ENCODE data around the gene ARHGEF39.

The ARHGEF39 gene

DNA sequence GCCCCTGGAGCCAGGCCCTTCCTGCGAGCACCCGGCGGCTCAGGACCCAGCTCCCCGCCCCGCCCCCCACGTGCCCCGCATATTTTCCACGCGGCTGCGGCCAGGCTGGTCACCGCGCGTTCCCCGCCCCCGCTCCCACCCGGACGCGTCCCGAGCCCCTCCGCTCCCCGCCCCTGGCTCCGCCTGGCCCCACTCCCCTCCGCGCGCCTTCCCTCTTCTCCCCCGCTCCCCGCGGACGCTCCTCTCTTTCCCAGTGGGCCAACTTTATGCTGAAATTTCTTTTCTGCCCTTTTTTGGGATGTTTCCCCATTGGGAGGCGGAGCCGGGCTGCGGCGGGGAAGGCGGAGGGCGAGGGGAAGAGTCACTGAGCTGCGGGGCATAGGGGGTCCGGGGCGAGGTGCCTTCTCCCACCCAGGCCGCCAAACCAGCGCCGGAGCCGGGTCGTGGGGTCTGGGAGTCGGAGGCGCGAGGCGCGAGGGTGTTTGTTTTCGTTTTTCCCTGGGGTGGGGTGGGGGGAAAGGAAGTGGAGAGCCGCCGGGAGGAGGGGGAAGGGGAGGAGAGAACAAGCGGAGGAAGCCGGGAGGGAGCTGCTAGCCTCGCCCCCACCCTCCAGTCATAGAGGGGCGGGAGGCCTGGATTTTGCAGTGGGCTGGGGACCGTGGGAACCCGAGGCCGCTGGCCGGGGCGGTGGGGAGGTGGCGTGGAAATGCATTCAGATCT lies 25.8 kb upstream of the ARHGEF39 start:
- peak; percentile 74 for DNase-seq (ENCODE audit: extremely low read depth, low read depth)
- TF ChIP-seq, protein P1, sequence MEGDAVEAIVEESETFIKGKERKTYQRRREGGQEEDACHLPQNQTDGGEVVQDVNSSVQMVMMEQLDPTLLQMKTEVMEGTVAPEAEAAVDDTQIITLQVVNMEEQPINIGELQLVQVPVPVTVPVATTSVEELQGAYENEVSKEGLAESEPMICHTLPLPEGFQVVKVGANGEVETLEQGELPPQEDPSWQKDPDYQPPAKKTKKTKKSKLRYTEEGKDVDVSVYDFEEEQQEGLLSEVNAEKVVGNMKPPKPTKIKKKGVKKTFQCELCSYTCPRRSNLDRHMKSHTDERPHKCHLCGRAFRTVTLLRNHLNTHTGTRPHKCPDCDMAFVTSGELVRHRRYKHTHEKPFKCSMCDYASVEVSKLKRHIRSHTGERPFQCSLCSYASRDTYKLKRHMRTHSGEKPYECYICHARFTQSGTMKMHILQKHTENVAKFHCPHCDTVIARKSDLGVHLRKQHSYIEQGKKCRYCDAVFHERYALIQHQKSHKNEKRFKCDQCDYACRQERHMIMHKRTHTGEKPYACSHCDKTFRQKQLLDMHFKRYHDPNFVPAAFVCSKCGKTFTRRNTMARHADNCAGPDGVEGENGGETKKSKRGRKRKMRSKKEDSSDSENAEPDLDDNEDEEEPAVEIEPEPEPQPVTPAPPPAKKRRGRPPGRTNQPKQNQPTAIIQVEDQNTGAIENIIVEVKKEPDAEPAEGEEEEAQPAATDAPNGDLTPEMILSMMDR (IDR thresholded peaks at IDR 0.05; ENCODE audit: low read depth, low read length), result no peak

DNA sequence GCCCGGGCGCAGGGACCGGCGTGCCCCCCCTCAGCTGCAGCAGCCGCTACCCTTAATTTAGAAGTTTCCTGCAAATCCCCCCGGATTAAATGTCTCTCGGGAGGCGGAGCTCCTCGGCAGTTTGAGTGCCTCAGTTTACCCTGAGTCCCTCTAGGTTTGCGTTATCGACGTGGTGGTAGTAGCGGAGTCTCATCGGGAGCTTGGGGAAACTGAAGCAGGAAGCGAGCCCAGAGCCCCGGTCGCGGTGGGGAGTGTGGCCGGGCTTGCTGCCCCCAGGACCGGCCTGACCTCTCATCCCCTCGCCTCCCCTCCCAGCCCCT lies 25.3 kb upstream of the ARHGEF39 start:
- TF ChIP-seq, protein P1 (IDR thresholded peaks at IDR 0.05; ENCODE audit: low read depth, low read length), result no peak
- DNase-seq (ENCODE audit: extremely low read depth, low read depth), result no peak

DNA sequence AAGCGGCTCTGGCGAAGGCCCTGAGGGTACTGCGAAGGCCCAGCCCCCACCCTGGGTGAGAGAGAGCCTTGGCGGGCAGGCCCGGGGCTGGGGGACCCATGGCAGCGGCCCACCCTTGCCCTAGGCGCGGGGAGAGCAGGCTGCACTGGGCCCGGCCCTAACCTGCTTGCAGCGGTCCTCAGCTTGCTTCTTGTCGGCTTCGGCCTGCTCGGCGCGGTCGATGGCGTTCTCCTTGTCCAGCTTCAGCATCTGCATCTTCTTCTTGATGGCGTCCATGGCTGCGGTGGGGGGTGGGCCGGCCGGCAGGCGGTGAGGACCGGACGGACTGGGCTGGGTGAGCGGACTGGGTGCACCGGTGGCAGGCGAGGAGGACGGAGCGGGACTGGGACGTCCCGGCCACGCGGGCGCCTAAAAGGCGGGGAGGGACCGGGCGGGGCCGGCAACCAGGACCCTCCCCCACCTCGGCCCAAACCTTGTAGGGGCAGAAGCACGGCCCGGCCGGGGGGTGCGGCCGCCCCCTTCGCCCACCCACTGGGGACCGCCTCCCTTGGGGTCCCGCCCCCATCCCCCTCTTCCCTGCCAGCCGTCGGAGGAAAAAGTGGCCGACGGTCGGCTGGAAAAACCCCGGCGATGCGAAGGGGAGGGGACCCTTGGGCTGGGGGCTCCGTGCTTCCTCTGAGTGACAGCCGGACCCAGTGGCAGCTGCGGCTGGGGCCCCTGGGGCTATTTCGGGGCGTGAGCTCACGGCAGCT lies 24.7 kb upstream of the ARHGEF39 start, which contains the start of gene TPM2:
Gene TPM2 (minus strand): TSS at position 384 of the 752 bp plus-strand sequence. CDS start 108 bp downstream, at position 276.
- TF ChIP-seq, protein P1 (IDR thresholded peaks at IDR 0.05; ENCODE audit: low read depth, low read length), result no peak
- peak; percentile 76 for DNase-seq (ENCODE audit: extremely low read depth, low read depth)

DNA sequence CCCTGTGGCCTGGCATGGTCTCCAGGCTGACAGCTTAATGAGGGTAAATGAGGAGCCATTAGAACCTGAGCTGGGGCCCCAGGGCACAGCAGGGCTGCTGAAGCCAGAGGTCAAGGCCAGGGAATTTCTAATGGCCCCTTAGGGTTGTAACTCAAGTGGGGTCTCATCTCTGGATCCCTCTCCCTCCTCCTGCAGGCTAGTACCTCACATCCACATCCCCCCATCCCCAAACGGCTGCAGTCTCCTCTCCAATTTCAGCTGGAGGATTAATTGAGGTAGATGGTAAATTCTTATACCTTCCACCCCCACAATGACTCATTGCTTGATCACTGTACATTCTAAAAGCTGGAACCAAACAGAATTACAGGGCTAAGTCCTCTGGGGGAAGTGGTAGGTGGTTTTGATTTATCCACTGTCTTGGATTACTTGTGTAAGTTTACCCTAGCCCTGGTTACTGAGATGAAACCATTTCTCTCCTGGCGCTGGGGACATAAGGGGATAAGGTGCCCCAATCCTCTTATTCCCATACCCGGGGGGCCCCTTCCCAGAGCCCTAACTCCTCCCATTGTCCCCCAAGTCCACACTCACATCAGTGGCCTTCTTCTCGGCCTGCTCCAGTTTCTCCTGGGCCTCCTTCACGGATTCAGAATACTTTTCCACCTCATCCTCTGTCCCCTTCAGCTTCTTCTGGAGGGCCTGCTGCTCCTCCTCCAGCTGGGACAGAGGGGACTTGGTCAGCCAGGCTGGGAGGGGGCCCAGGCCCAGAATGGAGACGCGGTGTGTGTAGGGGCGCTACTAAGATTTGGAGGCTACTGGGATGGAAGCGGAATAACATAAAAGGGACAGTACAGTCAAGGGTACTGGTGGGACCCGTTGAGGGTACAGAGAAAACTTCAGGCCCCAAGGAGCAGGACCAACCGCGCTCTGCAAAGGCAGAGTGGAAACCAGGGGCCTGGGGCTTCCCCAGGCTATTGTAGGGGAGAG lies 23.9 kb upstream of the ARHGEF39 start:
- DNase-seq (ENCODE audit: extremely low read depth, low read depth), result no peak
- TF ChIP-seq, protein P1 (IDR thresholded peaks at IDR 0.05; ENCODE audit: low read depth, low read length), result no peak

DNA sequence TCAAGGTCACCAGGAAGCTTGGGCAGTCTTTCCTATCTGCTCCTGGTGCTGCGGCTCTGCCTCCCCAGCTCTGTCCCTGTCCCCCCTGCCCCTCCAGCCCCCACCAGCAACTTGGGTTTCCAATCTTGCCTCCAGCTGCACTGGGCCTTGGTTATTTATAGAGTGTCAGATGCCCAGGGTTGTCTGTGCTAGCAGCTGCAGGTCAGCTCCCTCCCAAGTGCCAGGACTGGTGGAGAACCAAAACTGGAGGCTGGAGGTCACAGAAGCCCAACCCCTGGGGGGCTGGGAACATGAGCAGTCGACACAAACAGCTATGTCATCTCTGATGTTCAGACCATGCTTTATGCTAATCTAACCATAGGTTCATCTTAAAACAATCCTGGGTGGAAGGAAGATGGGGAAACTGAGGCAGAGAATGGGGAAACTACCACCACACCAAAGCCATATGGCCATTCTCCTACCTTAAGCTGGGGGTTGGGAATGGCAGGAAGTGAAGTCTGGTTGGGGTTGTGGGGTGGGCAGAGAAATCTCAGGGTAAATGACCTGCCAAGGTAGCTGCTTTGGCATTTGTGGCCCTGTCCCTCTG lies 23.1 kb upstream of the ARHGEF39 start:
- DNase-seq (ENCODE audit: extremely low read depth, low read depth), result no peak
- TF ChIP-seq, protein P1 (IDR thresholded peaks at IDR 0.05; ENCODE audit: low read depth, low read length), result no peak

DNA sequence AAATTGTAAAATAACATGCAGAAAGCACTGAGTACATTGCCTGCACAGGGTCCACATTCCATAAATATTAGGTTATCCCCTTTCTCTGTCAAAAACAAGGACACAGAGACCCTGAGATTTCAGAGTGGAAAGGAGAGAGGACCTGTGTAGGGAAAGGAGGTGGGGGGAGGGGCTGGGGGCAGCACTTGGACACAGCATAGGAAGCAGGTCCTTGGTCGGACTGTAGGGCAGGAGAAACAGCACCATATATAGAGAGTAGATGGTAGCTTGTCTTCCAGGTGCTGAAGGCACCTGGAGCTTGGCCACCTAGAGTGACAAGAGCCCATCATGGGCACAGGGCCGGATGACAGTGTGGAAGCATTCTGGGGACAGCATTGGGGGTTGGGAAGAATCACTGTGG lies 22.3 kb upstream of the ARHGEF39 start:
- no peak for DNase-seq (ENCODE audit: extremely low read depth, low read depth)
- TF ChIP-seq, protein P1 (IDR thresholded peaks at IDR 0.05; ENCODE audit: low read depth, low read length), result no peak
